HS-27A (cell line): ENCODE measurements around the gene GTF3C1.

ENCODE experiments used
- DNase-seq: peaks from one replicate; pipeline ENCODE4 v3.0.0-alpha.2; 2012; ENCODE audit warnings: low read depth, missing footprints

The GTF3C1 gene

DNA sequence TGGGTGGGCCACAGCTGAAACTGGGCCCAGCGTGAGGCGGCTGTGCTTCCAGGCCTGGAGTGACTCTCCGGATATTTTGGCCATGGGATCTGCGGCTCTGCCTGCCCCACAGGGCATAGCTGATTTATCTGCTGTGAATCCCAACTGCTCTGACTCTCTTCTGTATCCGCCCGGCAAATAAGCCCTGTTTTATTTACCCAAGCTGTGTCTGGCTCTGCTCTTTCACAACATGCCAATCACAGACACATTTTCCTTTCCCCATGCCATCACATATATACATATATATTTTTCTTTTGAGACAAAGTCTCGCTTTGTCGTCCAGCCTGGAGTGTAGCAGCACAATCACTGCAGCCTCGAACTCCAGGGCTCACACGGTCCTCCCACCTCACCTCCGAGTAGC lies 33.3 kb downstream of the GTF3C1 start:
- DNase-seq: no peak

DNA sequence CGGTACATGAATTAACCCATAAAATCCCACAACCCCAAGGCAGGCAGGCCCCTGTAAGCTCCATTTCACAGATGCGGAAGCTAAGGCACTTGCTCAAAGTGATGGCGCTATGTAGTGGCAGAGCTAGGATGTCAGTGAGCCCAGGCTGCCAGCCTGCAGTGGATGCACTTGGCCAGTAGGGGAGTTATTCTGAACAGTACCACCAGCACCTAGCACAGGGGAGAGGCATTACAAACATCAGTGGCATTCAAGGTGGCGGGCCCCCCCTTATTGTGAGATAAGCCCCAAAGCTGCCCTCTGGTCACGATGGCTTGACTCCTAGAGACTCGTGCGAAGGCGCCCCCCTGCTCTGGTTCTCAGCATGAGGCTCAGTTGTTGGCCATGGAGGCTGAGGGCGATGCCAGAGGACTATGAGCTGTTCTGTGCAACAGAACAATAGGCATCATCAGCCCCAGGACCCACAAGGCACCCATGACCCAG lies 33.8 kb downstream of the GTF3C1 start:
- DNase-seq: no peak

DNA sequence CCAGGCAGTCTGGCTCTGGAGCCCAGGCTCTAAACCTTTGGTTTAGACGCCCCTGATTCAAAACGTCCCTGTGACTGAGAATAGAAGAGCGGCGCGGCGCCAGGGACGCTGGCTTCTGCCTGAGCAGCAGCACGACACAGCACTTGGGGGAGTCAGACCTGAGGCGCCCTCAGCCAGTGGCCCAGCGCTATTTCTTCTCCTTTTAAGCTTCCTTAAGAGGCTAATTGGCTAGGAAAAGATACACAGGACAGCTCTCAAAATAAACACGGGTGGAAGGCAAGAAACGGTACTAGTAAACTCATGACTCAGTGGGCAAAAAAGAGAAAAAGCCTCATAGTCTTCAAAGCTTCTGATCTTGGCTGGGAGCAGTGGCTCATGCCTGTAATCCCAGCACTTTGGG lies 34.9 kb downstream of the GTF3C1 start:
- DNase-seq: no peak

- no peak for DNase-seq
Observed at GRCh38 chr16:27511657-27512448, 37.9 kb downstream of the GTF3C1 start.

GRCh38 chr16:27508476-27508875 lies 41.2 kb downstream of the GTF3C1 start:
- DNase-seq: no peak

DNA sequence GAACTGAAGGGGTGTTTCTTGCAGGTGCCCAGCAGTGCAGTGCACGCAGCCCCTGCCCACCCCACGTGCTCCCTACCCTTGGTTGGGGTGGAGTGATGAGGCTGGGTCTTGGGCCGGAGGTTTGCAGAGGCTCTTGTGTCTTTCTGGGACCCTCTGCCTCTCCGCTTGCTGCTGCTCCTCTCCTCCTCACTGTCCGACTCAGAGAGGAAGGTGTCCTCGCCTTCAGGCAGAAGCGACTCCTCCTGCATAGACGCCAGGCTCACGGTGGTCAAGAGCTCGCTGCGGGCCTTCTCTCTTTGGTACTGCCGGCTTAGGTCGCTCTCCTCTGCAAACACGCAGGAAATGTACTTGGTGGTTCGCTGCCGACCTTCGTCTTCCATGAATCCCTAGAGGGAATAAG lies 42.9 kb downstream of the GTF3C1 start:
- DNase-seq: no peak

- DNase-seq: no peak
Observed at GRCh38 chr16:27505297-27506236, 44.1 kb downstream of the GTF3C1 start.

GRCh38 chr16:27503662-27504061 lies 46.1 kb downstream of the GTF3C1 start:
- no peak for DNase-seq

GRCh38 chr16:27500801-27501200 lies 48.9 kb downstream of the GTF3C1 start:
- DNase-seq: no peak

DNA sequence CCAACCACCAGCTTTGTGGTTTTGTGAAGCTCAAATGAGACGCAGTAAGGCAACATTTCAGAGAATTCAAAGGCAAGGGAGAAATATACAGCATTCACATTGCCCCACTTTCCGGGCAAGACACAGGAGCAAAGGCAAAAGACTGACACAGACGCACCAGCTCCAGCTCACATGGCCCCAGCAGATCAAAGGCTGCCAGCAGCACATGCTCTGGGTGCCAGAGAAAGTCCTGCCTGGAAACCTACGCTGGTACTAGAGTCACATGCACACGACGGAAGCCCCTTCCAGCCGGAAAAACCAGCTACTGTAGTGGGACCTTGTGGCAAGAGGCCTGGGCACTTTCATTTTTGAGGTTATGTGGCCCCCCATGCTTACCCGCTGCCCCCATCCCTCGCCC lies 50.1 kb downstream of the GTF3C1 start:
- no peak for DNase-seq

DNA sequence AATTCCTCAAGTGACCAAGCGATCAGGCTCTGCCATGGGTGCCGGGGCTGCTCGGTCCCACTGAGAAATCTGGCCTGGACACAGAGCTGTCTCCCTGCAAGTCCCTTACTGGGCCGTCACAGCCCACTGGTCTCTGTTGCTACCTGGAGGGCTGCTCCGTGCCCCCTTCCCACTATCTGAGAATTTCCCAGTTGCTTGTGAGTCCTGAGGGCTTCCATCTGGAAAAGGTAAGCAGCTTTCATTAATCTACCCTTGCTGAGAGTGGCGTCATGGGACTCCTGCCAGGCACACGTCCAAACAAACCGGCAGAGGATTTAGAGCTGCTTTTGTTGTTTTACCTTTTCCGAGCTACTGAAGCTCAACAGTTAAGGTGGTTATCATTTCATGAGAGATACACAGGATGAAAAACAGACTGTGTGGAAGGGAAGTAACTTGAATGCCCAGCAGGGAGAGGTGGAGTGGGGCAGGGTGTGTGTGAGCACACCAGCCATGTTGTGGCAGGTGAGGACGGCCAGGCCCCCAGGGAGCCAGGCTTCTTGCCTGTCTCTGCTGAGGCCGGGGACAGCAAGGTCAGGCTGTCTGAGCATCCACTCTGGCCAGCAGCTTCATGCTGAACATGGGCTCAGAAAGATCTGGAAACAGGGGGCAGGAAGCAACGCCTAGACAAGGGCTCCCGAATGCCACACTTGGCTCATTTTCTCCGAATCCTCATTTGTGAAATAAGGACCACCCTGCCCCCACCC lies 50.6 kb downstream of the GTF3C1 start:
- DNase-seq: no peak

DNA sequence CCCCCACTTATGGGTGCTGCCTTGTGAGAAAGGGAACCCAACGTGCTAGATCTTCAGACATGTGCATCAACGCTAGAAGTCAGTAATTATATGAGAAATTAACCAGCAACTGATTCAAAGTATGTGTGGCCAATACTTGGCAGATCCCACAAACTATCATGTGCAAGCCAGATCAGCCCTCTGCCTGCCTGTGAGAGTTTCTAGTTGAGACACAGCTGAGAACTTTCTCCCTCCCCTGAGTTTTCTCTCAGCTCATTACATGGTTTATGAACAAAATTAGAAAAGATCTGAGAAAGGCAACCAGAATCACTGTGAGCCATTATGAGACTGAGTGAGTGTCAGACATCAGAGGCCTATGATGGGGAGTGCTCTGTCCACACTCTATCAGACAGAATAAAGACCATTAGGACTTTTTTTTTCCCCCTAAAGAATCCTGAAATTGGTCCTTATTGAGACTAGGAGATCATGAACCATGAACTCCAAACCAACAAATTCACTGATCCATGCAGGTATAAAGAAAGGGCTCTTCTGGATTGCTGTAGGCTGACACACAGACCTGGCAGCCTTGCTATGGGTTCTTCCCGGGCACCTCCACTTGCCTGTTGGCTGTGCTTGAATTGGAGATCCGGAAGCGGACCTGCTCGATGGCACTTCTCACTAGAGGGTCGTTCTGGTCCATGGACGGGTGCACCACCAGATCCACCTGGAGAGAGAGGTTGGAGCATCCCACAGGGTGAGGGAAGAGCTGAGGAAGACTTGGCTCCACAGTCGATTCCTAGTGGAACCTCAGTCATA lies 51.5 kb downstream of the GTF3C1 start:
- no peak for DNase-seq

DNA sequence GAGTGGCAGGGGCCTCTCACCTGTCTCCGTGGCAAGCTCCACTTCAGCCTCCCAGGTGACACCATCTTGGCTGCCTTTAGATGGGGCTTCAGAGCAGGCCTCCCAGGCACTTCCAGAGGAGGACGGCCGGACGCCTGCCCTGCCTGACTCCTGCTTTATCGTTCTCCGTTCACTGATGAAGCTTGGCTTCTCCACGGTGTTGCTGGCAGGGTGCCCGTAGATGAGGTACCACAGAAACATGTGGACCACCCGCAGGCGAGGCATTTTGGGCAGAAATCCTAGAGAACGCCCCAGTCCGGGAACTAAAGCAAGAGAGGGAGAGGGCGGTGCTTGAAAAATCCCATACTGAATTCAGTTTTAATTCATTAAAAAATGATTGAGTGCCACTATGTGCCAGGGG lies 54.5 kb downstream of the GTF3C1 start:
- no peak for DNase-seq

DNA sequence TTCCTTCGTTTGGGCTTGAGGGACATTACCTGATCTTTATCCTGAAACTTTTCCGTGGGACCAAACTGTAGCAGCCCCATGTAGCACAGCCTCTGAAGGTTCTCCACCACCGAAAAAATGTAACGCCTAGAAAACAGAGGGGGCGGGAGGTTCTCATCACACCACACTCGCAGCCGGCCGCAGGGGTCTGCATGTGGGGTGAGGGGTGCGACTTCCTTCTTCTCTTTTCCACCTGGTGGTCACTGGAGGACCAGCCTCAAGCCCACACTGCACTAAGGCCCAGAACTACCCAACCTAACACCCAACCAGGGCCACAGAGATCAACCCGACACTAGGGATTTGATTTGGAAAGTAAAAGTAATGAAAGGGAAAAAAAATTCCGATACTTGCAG lies 57.1 kb downstream of the GTF3C1 start:
- no peak for DNase-seq

DNA sequence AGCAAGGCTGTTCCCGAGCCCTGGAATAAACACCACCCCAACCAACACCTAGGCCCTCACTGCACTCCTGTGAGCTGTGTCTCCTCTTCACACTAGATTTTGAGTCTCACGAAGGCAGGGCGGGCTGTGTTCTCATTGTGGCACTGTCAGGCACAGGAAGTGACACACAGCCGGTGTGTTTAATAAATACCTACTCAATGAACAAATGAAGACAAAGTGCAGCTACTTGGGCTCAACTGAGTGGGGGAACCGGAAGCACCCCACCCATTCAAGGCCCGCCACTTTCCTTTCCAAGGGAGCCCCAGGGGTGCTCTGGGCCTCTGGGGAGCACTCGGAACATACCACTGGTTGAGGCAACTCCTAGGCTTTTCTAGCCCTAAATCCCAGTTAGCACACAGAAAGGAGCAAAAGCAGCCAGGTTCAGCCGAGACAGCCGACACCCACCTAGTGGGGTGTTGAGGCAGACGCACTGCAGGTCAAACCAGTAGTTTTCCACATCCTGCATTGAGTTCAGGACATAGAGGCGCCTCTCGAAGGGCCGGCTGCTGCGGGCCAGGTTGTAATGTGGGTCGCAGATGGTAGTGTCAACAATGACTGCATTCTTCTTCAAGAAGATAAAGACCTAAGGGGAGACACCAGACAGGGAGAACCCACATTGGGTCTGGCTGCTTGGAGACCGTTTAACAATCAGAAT lies 57.7 kb downstream of the GTF3C1 start:
- DNase-seq: no peak

- no peak for DNase-seq
Observed at GRCh38 chr16:27489906-27490305, 59.8 kb downstream of the GTF3C1 start.

DNA sequence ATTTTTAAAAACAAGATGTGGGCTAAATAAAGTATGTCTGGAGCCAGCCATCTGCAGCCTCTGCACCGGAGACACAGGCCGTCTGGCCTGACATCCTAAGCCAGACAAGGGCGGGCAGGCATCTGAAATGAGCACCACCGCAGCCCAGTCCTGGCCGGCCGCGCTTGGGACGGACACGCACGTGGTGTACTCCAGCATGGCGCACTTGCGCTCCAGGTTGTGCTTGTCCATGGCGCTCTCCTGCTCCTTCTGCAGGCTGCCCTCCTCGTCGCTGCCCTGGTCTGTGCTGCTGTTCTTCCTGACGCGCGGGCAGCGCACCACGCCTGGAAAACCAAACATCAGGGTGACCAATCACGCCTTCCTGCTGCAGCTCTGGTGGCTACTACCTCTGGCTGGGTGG lies 60.3 kb downstream of the GTF3C1 start:
- no peak for DNase-seq

GRCh38 chr16:27486760-27487159 lies 63.0 kb downstream of the GTF3C1 start:
- no peak for DNase-seq

DNA sequence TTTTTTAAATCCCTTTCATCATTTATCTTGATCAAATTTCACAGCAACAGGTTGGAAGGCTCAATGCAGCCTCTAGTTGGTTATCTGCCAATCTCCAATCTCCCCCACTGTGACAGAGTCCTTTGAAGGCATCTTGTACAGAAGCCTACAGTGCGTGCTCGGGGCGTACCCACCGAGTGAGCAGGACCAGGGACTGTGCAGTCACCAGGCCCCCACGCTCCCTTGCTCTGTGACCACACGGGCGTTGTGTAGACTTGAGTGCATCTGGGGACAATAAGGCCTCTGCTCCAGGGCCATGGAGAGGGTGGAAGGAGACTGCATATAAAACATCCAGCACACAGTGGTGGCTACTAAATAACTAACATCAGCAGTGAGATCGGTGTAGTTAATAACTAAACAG lies 63.4 kb downstream of the GTF3C1 start:
- DNase-seq: no peak

DNA sequence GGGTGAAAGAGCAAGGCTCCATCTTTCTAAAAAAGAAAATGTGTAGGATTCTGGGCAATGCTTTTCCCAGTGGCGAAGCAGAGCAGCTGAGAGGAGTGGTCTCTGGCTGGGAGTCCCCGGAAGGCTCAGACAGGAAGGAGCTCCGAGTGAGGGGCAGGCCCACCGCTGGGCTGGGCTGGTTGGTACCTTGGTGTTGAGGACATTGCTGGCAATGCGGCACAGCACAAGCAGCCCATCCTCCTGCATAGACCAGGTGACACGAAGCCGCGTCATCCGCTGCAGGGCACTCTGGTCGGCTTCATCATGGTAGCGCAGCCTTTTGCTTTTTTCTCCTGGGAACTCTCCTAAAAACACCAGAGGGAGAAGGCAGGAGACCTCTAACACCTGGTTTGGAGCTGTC lies 63.9 kb downstream of the GTF3C1 start:
- no peak for DNase-seq

- no peak for DNase-seq
Observed at GRCh38 chr16:27485126-27485525, 64.6 kb downstream of the GTF3C1 start.
